ENCODE measurements around the gene LLCFC1.

DNA sequence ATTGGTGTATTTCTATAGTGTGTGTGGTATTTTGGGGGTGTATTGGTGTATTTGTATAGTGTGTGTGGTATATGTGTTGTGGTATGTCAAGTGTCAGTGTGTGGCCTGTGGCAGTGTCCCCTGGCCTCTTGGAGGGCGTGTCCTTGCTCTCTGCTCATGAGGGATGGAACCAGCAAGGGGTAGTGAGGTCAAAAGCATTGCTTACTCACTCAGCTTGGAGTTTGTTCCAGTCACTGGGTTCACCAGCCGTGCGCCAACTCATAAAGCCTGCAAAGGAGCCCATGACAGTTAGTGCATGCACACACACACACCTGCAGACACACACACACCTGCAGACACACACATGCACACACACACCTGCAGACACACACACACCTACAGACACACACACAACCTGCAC is 49.5 kb upstream of the LLCFC1 start:
- TF ChIP-seq POLR2A (IDR thresholded peaks at IDR 0.05): no peak
- no peak for TF ChIP-seq EP300 (IDR thresholded peaks at IDR 0.05)
- TF ChIP-seq, protein P1, sequence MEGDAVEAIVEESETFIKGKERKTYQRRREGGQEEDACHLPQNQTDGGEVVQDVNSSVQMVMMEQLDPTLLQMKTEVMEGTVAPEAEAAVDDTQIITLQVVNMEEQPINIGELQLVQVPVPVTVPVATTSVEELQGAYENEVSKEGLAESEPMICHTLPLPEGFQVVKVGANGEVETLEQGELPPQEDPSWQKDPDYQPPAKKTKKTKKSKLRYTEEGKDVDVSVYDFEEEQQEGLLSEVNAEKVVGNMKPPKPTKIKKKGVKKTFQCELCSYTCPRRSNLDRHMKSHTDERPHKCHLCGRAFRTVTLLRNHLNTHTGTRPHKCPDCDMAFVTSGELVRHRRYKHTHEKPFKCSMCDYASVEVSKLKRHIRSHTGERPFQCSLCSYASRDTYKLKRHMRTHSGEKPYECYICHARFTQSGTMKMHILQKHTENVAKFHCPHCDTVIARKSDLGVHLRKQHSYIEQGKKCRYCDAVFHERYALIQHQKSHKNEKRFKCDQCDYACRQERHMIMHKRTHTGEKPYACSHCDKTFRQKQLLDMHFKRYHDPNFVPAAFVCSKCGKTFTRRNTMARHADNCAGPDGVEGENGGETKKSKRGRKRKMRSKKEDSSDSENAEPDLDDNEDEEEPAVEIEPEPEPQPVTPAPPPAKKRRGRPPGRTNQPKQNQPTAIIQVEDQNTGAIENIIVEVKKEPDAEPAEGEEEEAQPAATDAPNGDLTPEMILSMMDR (IDR thresholded peaks at IDR 0.05): no peak
